ENCODE data around the gene PRKCE. TPM values are rescaled to one million over a fixed set of nuclear protein-coding genes. Genes with fewer than 3 reads are reported as not detected.

Gene PRKCE
- total and polyA plus RNA-seq, 7 donors = 3.0 to 21.9 (median 15.8) TPM

DNA sequence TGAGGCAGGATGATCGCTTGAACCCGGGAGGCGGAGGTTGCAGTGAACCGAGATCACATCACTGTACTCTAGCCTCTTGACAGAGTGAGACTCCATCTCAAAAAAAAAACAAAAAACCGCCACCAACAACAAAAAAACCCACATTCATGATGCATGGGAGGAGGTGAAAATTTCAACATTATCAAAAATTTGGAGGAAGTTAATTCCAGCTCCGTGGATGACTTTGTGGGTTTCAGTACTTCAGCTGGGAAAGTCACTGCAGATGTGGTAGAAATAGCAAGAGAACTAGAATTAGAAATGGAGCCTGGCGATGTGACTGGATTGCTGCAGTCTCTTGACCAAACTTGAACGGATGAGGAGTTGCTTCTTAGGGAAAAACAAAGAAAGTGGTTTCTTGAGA is 74.3 kb downstream of the PRKCE start:
- H3K4me1 ChIP-seq = peaks cover 0 to 22% (median 12%) of the 10 kb centered on the region in 4 donors
- 93% methylated on average over 8 of the region's 8 CpGs for WGBS, 2 donors
- H3K36me3 ChIP-seq = no peaks in the 10 kb centered on the region
- H3K27ac ChIP-seq = no peak overlapping the region
- H3K27me3 ChIP-seq = no peaks in the 10 kb centered on the region
- H3K9me3 ChIP-seq = no peaks in the 10 kb centered on the region
- H3K4me3 ChIP-seq = no peak overlapping the region
- intact Hi-C loops (cut with DNase I) = no loop called here
- TF ChIP-seq EP300 (IDR thresholded peaks at IDR 0.05) = no peak
- TF ChIP-seq, protein P1, sequence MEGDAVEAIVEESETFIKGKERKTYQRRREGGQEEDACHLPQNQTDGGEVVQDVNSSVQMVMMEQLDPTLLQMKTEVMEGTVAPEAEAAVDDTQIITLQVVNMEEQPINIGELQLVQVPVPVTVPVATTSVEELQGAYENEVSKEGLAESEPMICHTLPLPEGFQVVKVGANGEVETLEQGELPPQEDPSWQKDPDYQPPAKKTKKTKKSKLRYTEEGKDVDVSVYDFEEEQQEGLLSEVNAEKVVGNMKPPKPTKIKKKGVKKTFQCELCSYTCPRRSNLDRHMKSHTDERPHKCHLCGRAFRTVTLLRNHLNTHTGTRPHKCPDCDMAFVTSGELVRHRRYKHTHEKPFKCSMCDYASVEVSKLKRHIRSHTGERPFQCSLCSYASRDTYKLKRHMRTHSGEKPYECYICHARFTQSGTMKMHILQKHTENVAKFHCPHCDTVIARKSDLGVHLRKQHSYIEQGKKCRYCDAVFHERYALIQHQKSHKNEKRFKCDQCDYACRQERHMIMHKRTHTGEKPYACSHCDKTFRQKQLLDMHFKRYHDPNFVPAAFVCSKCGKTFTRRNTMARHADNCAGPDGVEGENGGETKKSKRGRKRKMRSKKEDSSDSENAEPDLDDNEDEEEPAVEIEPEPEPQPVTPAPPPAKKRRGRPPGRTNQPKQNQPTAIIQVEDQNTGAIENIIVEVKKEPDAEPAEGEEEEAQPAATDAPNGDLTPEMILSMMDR (IDR thresholded peaks at IDR 0.05) = no peak
- TF ChIP-seq POLR2A (IDR thresholded peaks at IDR 0.05) = no peak
- TF ChIP-seq POLR2AphosphoS5 (IDR thresholded peaks at IDR 0.05) = no peak
- DNase-seq = no peak

DNA sequence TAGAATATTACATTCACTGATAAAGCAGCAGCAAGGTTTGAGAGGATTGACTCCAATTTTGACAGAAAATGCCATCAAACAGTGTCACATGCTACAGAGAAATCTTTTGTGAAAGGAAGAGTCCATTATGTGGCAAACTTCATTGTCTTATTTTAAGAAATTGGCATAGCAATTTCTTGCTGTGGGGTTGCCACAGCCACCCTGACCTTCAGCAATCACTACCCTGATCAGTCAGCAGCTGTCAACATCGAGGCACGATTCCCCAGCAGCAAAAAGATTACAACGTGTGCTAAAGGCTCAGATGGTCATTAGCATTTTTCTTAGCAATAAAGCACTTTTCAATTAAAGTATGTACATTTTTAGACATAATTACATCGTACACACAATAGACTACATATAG is 74.7 kb downstream of the PRKCE start:
- no peak for TF ChIP-seq POLR2AphosphoS5 (IDR thresholded peaks at IDR 0.05)
- no peak for TF ChIP-seq POLR2A (IDR thresholded peaks at IDR 0.05)
- TF ChIP-seq, protein P1 (IDR thresholded peaks at IDR 0.05) = no peak
- no peak for TF ChIP-seq EP300 (IDR thresholded peaks at IDR 0.05)
- H3K36me3 ChIP-seq = no peaks in the 10 kb centered on the region
- 43 to 77% methylated on average over 4 of the region's 4 CpGs for WGBS, 2 donors
- H3K4me1 ChIP-seq = peaks cover 0 to 22% (median 13%) of the 10 kb centered on the region in 4 donors
- no peak overlapping the region for H3K27ac ChIP-seq
- intact Hi-C loops (cut with DNase I) = no loop called here
- no peaks in the 10 kb centered on the region for H3K27me3 ChIP-seq
- DNase-seq = no peak
- no peaks in the 10 kb centered on the region for H3K9me3 ChIP-seq
- no peak overlapping the region for H3K4me3 ChIP-seq

DNA sequence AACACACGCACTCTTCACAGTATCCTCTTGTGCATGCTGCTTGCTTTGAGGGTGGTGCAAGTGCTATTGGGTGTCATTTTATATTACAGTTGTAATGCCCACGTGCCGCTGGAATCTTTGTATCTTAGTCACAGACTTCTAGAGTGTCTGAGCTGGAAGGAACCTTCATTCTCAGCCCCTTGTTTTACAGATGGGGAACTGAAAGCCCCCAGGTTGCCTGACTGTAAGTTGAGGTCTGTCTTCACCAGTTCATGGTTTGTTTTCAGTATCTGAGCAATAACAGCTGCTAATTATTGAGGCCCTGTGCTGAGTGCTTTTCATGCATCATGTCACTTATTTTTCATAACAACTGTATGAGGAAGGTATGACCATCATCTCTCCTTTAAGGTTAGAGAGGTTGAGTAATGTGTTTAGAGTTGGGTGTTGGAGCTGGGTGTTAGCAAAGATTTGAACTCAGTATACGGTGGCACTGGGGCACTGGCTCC is 77.0 kb downstream of the PRKCE start:
- H3K27ac ChIP-seq = no peak overlapping the region
- no peak for DNase-seq
- H3K27me3 ChIP-seq = no peaks in the 10 kb centered on the region
- no peak overlapping the region for H3K4me3 ChIP-seq
- WGBS, 2 donors = 78 to 86% methylated on average over 4 of the region's 4 CpGs
- TF ChIP-seq EP300 (IDR thresholded peaks at IDR 0.05) = no peak
- TF ChIP-seq POLR2AphosphoS5 (IDR thresholded peaks at IDR 0.05) = no peak
- no peak for TF ChIP-seq POLR2A (IDR thresholded peaks at IDR 0.05)
- TF ChIP-seq, protein P1 (IDR thresholded peaks at IDR 0.05) = no peak
- no peaks in the 10 kb centered on the region for H3K36me3 ChIP-seq
- intact Hi-C loops (cut with DNase I) = no loop called here
- no peaks in the 10 kb centered on the region for H3K9me3 ChIP-seq
- peaks cover 0 to 16% (median 11%) of the 10 kb centered on the region in 4 donors for H3K4me1 ChIP-seq

DNA sequence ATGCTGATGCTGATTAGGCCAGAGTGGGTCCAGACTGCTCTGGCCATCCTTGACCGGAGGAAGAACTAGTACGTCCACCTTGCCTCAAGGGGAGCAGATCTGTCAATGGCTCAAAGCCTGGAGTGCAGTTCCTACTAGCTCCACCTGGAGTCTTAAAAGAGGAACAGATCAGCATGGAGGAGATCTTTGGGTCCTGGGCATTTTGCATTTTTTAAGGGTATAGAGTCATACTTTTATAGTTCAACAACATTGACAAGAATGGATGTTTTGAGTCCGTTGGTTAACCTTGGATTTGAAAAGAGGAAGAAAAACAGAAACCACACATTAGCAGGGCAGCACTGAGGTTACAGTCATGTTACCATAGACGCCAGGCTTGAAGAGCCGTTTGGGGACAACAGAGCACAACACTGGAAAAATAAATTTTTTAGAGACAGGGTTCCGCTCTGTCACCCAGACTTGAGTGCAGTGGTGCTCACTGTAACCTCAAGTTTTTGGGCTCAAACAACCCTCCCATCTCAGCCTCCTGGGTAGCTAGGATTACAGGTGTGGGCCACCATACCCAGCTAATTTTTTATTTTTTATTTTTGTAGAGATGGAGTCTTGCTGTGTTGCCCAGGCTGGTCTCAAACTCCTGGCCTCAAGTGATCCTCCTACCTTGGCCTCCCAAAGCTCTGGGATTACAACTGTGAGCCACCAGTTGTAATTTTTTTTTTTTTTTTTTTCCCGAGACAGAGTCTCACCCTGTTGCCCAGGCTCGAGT is 78.5 kb downstream of the PRKCE start:
- H3K4me3 ChIP-seq = no peak overlapping the region
- no peaks in the 10 kb centered on the region for H3K9me3 ChIP-seq
- no peaks in the 10 kb centered on the region for H3K36me3 ChIP-seq
- no peaks in the 10 kb centered on the region for H3K27me3 ChIP-seq
- intact Hi-C loops (cut with DNase I) = no loop called here
- TF ChIP-seq, protein P1 (IDR thresholded peaks at IDR 0.05) = no peak
- TF ChIP-seq POLR2AphosphoS5 (IDR thresholded peaks at IDR 0.05) (no peak), POLR2A (IDR thresholded peaks at IDR 0.05) (no peak), EP300 (IDR thresholded peaks at IDR 0.05) (no peak)
- peaks cover 0 to 26% (median 8%) of the 10 kb centered on the region in 4 donors for H3K4me1 ChIP-seq
- DNase-seq = no peak
- WGBS, 2 donors = 77 to 89% methylated on average over 8 of the region's 8 CpGs
- H3K27ac ChIP-seq = no peak overlapping the region

All from sigmoid colon (tissue), 7 donors.